ENCODE data around the gene IL4I1.

IL4I1 gene

DNA sequence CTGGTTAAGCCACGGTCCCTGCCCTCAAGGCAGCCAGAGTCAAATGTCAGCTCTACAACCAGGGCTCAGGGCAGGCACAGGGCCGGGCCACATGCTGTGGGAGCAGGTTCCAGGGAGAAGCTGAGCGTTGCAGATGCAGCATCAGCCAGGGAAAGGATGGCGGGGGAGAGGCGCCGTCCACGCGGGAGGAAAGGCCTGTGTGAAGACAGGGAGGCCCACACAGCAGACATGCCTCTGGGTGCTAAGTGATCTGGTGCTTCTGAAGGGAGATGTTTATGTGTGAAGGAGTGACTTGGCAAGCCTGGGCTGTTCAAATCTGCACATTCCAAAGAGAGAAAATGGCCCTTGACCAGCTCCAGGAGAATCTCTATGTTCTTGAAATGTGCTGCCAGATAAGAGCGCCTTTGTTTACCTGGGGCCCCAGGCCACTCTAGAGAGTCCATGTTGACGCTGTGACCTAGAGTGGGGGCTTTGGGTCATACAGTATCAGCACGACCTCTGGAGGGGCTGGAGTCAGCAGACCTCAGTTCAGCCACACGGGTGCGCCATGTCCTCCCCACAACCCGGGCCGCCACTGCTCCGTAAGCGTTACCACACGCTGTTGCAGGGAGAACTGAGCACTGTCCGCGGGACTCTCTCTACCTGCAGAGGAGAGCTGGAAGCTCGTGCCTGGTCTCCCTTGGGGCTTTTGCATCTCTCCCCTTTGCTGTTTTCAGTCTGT is 16.4 kb upstream of the IL4I1 start:
- H3K27me3 ChIP-seq (ENCODE audit: control insufficient read depth, insufficient read depth, low read length), result no peaks in the 10 kb centered on the region
- TF ChIP-seq CTCF (IDR thresholded peaks at IDR 0.05), result no peak
- H3K4me3 ChIP-seq (ENCODE audit: low read depth, low read length), result no peak overlapping the region
- H3K36me3 ChIP-seq (ENCODE audit: control insufficient read depth, insufficient read depth, low read length), result no peaks in the 10 kb centered on the region
- no peak overlapping the region for H3K27ac ChIP-seq
- no peaks in the 10 kb centered on the region for H3K9me3 ChIP-seq (ENCODE audit: control insufficient read depth, low read length)
- no peak overlapping the region for H3K4me2 ChIP-seq (ENCODE audit: low read length)
- H2AFZ ChIP-seq, result no peak overlapping the region
- H3K9ac ChIP-seq, result no peak overlapping the region
- no peaks in the 10 kb centered on the region for H3K4me1 ChIP-seq
- peaks cover 8% of the 10 kb centered on the region for H3K79me2 ChIP-seq

GRCh38 chr19:49911381-49912145 is 14.9 kb upstream of the IL4I1 start:
- Histone ChIP-seq H3K79me2 (peaks cover 4% of the 10 kb centered on the region), H3K9ac (no peak overlapping the region), H3K36me3 (ENCODE audit: control insufficient read depth, insufficient read depth, low read length) (no peaks in the 10 kb centered on the region), H2AFZ (no peak overlapping the region), H3K4me1 (no peaks in the 10 kb centered on the region), H3K4me3 (ENCODE audit: low read depth, low read length) (no peak overlapping the region), H3K9me3 (ENCODE audit: control insufficient read depth, low read length) (no peaks in the 10 kb centered on the region), H3K27ac (no peak overlapping the region), H3K4me2 (ENCODE audit: low read length) (no peak overlapping the region), H3K27me3 (ENCODE audit: control insufficient read depth, insufficient read depth, low read length) (no peaks in the 10 kb centered on the region)
- no peak for TF ChIP-seq CTCF (IDR thresholded peaks at IDR 0.05)

DNA sequence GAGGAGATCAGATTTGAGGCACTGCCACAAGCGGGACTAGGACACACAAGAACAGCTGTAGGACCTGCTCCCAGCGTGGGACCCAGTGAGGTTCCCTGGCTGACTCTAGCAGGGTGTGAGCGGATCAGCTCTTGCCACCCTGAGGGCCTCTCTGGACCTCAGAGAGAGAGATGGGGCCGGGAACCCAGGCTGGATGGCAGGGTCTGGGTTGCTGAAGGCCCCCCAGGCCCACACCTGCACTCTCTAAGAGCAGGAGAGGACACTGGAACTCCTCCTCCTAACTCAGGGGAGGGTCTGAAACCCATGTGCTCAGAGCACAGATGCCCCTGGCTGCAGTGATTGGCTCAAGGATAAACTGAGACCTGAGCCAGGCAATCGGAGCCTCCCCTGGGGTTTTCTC is 13.5 kb upstream of the IL4I1 start:
- Histone ChIP-seq H3K9me3 (ENCODE audit: control insufficient read depth, low read length) (no peaks in the 10 kb centered on the region), H3K4me1 (no peaks in the 10 kb centered on the region), H3K36me3 (ENCODE audit: control insufficient read depth, insufficient read depth, low read length) (no peaks in the 10 kb centered on the region), H3K4me2 (ENCODE audit: low read length) (no peak overlapping the region), H3K4me3 (ENCODE audit: low read depth, low read length) (no peak overlapping the region), H2AFZ (no peak overlapping the region), H3K27ac (no peak overlapping the region), H3K27me3 (ENCODE audit: control insufficient read depth, insufficient read depth, low read length) (no peaks in the 10 kb centered on the region), H3K79me2 (peaks cover 4% of the 10 kb centered on the region), H3K9ac (no peak overlapping the region)
- TF ChIP-seq CTCF (IDR thresholded peaks at IDR 0.05), result no peak

- no peak overlapping the region for H3K4me2 ChIP-seq (ENCODE audit: low read length)
- no peaks in the 10 kb centered on the region for H3K4me1 ChIP-seq
- H3K9ac ChIP-seq, result no peak overlapping the region
- no peaks in the 10 kb centered on the region for H3K36me3 ChIP-seq (ENCODE audit: control insufficient read depth, insufficient read depth, low read length)
- H2AFZ ChIP-seq, result no peak overlapping the region
- H3K9me3 ChIP-seq (ENCODE audit: control insufficient read depth, low read length), result no peaks in the 10 kb centered on the region
- no peak overlapping the region for H3K27ac ChIP-seq
- no peak overlapping the region for H3K4me3 ChIP-seq (ENCODE audit: low read depth, low read length)
- H3K27me3 ChIP-seq (ENCODE audit: control insufficient read depth, insufficient read depth, low read length), result no peaks in the 10 kb centered on the region
- H3K79me2 ChIP-seq, result peaks cover 4% of the 10 kb centered on the region
- TF ChIP-seq CTCF (IDR thresholded peaks at IDR 0.05), result no peak
Measured at GRCh38 chr19:49908480-49909420, 12.1 kb upstream of the IL4I1 start.
